IMR-90 (cell line): Measurements from ENCODE around the gene SPAG16.

Experiments
- BHLHE40 ChIP-seq: fragments of 150-350 bp; IDR thresholded peaks from 2 replicates; pipeline ENCODE4 v1.6.1; 2016; ENCODE audit warnings: mild to moderate bottlenecking, low read depth, low read length
- CTCF ChIP-seq: conservative IDR thresholded peaks from 2 replicates; pipeline ENCODE4 v1.5.1; 2012; ENCODE audit warnings: mild to moderate bottlenecking, low read depth, low read length, improper control_type of control experiment
- FOS ChIP-seq: fragments of 150-350 bp; IDR thresholded peaks from 2 replicates; pipeline ENCODE4 v1.6.1; 2016; ENCODE audit warnings: low read depth, low read length
- MXI1 ChIP-seq: IDR thresholded peaks from 2 replicates; pipeline ENCODE4 v1.6.1; 2012; ENCODE audit warnings: low read depth, mild to moderate bottlenecking, low read length, moderate library complexity, borderline replicate concordance

- no peak for TF ChIP-seq MXI1
- no peak for TF ChIP-seq CTCF
- TF ChIP-seq BHLHE40 = no peak
- no peak for TF ChIP-seq FOS
Observed at GRCh38 chr2:213249502-213249901, 34.8 kb upstream of the SPAG16 start.
